ENCODE data around the gene OPA3. TPM values are rescaled to one million over a fixed set of nuclear protein-coding genes. Genes with fewer than 3 reads are reported as not detected.

Gene OPA3
- total RNA-seq, 1 experiment from 2014 or later = 17.1 TPM

DNA sequence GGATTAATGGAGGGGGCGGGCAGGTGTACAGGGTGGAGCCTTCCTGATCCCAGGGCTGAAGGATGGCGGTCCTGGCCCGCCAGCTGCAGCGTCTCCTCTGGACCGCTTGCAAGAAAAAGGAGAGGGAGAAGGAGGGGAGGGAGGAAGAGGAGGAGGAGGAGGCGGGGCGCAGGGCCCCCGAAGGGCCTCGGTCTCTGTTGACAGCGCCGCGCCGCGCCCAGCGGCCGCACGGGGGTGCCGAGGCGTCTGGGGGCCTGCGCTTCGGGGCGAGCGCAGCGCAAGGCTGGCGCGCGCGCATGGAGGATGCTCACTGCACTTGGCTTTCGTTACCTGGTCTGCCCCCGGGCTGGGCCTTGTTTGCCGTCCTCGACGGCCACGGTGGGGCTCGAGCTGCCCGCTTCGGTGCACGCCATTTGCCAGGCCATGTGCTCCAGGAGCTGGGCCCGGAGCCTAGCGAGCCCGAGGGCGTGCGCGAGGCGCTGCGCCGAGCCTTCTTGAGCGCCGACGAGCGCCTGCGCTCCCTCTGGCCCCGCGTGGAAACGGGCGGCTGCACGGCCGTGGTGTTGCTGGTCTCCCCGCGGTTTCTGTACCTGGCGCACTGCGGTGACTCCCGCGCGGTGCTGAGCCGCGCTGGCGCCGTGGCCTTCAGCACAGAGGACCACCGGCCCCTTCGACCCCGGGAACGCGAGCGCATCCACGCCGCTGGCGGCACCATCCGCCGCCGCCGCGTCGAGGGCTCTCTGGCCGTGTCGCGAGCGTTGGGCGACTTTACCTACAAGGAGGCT lies 86.0 kb downstream of the OPA3 start, which contains the start of gene PPM1N:
Gene PPM1N, plus strand, starts transcription at position 33 of the 785 bp plus-strand sequence. Its CDS starts 30 bp downstream, at position 63.
- TF ChIP-seq, protein P1, sequence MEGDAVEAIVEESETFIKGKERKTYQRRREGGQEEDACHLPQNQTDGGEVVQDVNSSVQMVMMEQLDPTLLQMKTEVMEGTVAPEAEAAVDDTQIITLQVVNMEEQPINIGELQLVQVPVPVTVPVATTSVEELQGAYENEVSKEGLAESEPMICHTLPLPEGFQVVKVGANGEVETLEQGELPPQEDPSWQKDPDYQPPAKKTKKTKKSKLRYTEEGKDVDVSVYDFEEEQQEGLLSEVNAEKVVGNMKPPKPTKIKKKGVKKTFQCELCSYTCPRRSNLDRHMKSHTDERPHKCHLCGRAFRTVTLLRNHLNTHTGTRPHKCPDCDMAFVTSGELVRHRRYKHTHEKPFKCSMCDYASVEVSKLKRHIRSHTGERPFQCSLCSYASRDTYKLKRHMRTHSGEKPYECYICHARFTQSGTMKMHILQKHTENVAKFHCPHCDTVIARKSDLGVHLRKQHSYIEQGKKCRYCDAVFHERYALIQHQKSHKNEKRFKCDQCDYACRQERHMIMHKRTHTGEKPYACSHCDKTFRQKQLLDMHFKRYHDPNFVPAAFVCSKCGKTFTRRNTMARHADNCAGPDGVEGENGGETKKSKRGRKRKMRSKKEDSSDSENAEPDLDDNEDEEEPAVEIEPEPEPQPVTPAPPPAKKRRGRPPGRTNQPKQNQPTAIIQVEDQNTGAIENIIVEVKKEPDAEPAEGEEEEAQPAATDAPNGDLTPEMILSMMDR (IDR thresholded peaks at IDR 0.05; ENCODE audit: unreplicated experiment) = no peak
- Mint-ChIP-seq H3K4me3 (ENCODE audit: low read depth, unreplicated experiment) (peak within 1 kb of the TSS; percentile 74), H3K27ac (ENCODE audit: unreplicated experiment) (peak within 1 kb of the TSS; percentile 23), H3K4me1 (ENCODE audit: low read depth, unreplicated experiment) (peaks cover 18% of the 10 kb centered on the region), H3K9me3 (ENCODE audit: low read depth, unreplicated experiment) (no peaks in the 10 kb centered on the region), H3K27me3 (ENCODE audit: unreplicated experiment) (peaks cover 31% of the 10 kb centered on the region), H3K36me3 (ENCODE audit: insufficient read depth, unreplicated experiment) (peaks cover 20% of the 10 kb centered on the region)
- no TSS peak for BruUV-seq (replicated peaks)
- peak; percentile 27 for DNase-seq
- CTCF ChIA-PET = interaction anchor here (0.6 to 1.6 kb wide), 3 partner anchors 32 to 675 kb away, joined by 3 to 6 read pairs (median 3); no protein-coding TSS in a partner anchor
- intact Hi-C loops (cut with micrococcal nuclease; ENCODE audit: unreplicated experiment) = no loop called here

DNA sequence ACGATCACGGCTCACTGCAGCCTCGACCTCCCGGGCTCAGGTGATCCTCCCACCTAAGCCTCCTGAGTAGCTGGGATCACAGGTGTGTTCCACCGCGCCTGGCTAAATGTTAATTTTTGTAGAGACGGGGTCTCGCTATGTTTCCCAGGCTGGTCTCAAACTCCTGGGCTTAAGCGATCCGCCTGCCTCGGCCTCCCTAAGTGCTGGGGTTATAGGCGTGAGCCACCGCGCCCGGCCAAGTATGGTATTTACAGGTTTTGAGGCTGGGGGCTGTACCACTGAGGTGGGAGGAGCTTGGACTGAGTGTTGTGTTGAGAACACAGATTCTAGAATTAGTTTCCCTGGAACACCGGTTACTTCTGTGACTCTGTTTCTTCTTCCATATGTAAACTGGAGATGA lies 86.8 kb downstream of the OPA3 start:
- no peak overlapping the region for H3K27ac Mint-ChIP-seq (ENCODE audit: unreplicated experiment)
- intact Hi-C loops (cut with micrococcal nuclease; ENCODE audit: unreplicated experiment) = no loop called here
- CTCF ChIA-PET = interaction anchor here (0.6 to 1.6 kb wide), 2 partner anchors 58 to 60 kb away, joined by 4 to 6 read pairs; no protein-coding TSS in a partner anchor

DNA sequence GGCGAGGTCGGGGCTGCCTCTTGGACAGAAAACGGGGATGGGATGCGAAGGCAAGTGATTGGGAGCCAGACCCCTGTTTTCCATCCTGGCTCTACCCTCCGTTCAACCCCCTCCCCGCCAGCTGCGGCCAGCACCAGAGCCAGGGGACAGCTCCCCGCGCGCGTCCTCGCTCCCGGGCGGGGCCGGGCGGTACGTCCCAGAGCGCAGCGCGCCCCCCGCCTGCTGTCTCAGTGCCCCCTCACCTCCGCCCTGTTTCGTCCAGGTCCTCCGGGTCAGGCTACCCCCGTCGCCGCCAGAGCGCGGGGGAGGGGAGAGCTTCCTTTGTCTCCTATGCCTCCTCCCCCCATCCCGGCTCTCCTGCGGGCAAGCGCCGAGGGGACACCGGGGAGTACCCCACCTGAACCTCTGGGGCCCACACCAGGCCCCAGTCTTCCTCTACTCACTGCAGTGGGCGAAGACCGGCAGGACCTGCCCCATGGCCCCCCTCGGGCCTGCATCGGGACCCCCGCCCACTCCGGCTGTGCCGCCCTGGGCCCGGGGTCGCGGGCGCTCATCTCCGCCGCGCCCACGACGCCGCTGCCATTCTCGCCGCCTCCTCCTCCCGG lies 88.2 kb downstream of the OPA3 start:
- Mint-ChIP-seq H3K9me3 (ENCODE audit: low read depth, unreplicated experiment) (no peaks in the 10 kb centered on the region), H3K4me3 (ENCODE audit: low read depth, unreplicated experiment) (peak overlapping the region; percentile 74), H3K36me3 (ENCODE audit: insufficient read depth, unreplicated experiment) (peaks cover 16% of the 10 kb centered on the region), H3K4me1 (ENCODE audit: low read depth, unreplicated experiment) (peaks cover 18% of the 10 kb centered on the region), H3K27me3 (ENCODE audit: unreplicated experiment) (peaks cover 31% of the 10 kb centered on the region), H3K27ac (ENCODE audit: unreplicated experiment) (no peak overlapping the region)
- TF ChIP-seq, protein P1 (IDR thresholded peaks at IDR 0.05; ENCODE audit: unreplicated experiment) = no peak
- no TSS peak for BruUV-seq (replicated peaks)
- intact Hi-C loops (cut with micrococcal nuclease; ENCODE audit: unreplicated experiment) = no loop called here
- DNase-seq = peak; percentile 57
- CTCF ChIA-PET = interaction anchor here (0.8 to 2.6 kb wide), 4 partner anchors 11 to 181 kb away, joined by 3 to 16 read pairs (median 5); no protein-coding TSS in a partner anchor

More for the DNA sequence above, 86.8 kb downstream of the OPA3 start:
- TF ChIP-seq, protein P1 (IDR thresholded peaks at IDR 0.05; ENCODE audit: unreplicated experiment) = no peak
- BruUV-seq (replicated peaks) = no TSS peak
- Mint-ChIP-seq H3K4me3 (ENCODE audit: low read depth, unreplicated experiment) (peak overlapping the region; percentile 74), H3K4me1 (ENCODE audit: low read depth, unreplicated experiment) (peaks cover 18% of the 10 kb centered on the region), H3K36me3 (ENCODE audit: insufficient read depth, unreplicated experiment) (peaks cover 20% of the 10 kb centered on the region), H3K27me3 (ENCODE audit: unreplicated experiment) (peaks cover 31% of the 10 kb centered on the region), H3K9me3 (ENCODE audit: low read depth, unreplicated experiment) (no peaks in the 10 kb centered on the region)
- DNase-seq = no peak

DNA sequence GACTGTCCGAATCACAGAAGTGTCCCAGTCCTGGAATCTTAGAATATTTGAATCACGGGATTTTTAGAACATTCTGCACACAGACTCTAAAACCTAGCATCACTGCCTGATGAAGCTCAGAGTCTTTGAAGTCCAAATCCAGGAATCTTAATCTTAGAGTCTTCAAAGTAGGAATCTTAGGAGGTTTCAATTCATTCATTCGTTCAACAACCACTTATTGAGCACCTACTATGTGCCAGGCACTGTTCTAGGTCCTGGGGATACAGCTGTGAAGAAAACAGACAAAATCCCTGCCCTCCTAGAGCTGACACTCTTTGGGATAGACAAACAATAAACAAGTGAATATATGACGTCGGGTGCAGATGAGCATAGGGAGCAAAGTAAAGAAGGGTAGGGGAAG lies 89.4 kb downstream of the OPA3 start:
- CTCF ChIA-PET = interaction anchor here (0.6 to 2.6 kb wide), 6 partner anchors 16 to 197 kb away, joined by 3 to 16 read pairs (median 4); partner anchors contain the start of gene SNRPD2
- peaks cover 18% of the 10 kb centered on the region for H3K4me1 Mint-ChIP-seq (ENCODE audit: low read depth, unreplicated experiment)
- no peak for DNase-seq
- no TSS peak for BruUV-seq (replicated peaks)
- TF ChIP-seq, protein P1 (IDR thresholded peaks at IDR 0.05; ENCODE audit: unreplicated experiment) = no peak
- intact Hi-C loops (cut with micrococcal nuclease; ENCODE audit: unreplicated experiment) = no loop called here
- peaks cover 16% of the 10 kb centered on the region for H3K36me3 Mint-ChIP-seq (ENCODE audit: insufficient read depth, unreplicated experiment)
- peaks cover 31% of the 10 kb centered on the region for H3K27me3 Mint-ChIP-seq (ENCODE audit: unreplicated experiment)
- no peaks in the 10 kb centered on the region for H3K9me3 Mint-ChIP-seq (ENCODE audit: low read depth, unreplicated experiment)
- H3K27ac Mint-ChIP-seq (ENCODE audit: unreplicated experiment) = no peak overlapping the region
- H3K4me3 Mint-ChIP-seq (ENCODE audit: low read depth, unreplicated experiment) = peak overlapping the region; percentile 74
